ENCODE data around the gene SELENOP.
"Not testable (repeated sequence)": the region's sequence is repeated elsewhere in the genome, so short reads cannot be mapped to it uniquely, and the experiment has no call there.

Gene SELENOP

GRCh38 chr5:42811591-42812446 lies at the start of gene SELENOP:
Gene SELENOP (minus strand): TSS chr5:42811892. CDS start chr5:42808353, 3,539 bp downstream.
- no peak for DNase-seq

GRCh38 chr5:42858687-42859086 lies 47.0 kb upstream of the SELENOP start:
- DNase-seq = no peak

GRCh38 chr5:42858031-42858643 lies 46.4 kb upstream of the SELENOP start:
- no peak for DNase-seq

GRCh38 chr5:42855811-42856210 lies 44.1 kb upstream of the SELENOP start:
- DNase-seq = no peak

GRCh38 chr5:42855386-42855785 lies 43.7 kb upstream of the SELENOP start:
- no peak for DNase-seq

- DNase-seq = no peak
Observed at GRCh38 chr5:42854795-42855194, 43.1 kb upstream of the SELENOP start.

- no peak for DNase-seq
Observed at GRCh38 chr5:42852826-42853225, 41.1 kb upstream of the SELENOP start.

- no peak for DNase-seq
Observed at GRCh38 chr5:42851481-42851880, 39.8 kb upstream of the SELENOP start.

GRCh38 chr5:42848545-42848944 lies 36.9 kb upstream of the SELENOP start:
- DNase-seq = no peak

- not testable (repeated sequence) for DNase-seq
Observed at GRCh38 chr5:42844408-42844807, 32.7 kb upstream of the SELENOP start.

GRCh38 chr5:42843675-42844292 lies 32.1 kb upstream of the SELENOP start:
- no peak for DNase-seq

GRCh38 chr5:42842921-42843641 lies 31.4 kb upstream of the SELENOP start:
- DNase-seq = no peak

GRCh38 chr5:42840842-42841567 lies 29.3 kb upstream of the SELENOP start:
- no peak for DNase-seq

GRCh38 chr5:42840269-42840668 lies 28.6 kb upstream of the SELENOP start:
- no peak for DNase-seq

- no peak for DNase-seq
Observed at GRCh38 chr5:42839196-42839595, 27.5 kb upstream of the SELENOP start.

GRCh38 chr5:42837601-42838000 lies 25.9 kb upstream of the SELENOP start:
- DNase-seq = no peak

- no peak for DNase-seq
Observed at GRCh38 chr5:42836070-42836769, 24.5 kb upstream of the SELENOP start.

- no peak for DNase-seq
Observed at GRCh38 chr5:42832060-42832459, 20.4 kb upstream of the SELENOP start.

GRCh38 chr5:42830924-42831323 lies 19.2 kb upstream of the SELENOP start:
- DNase-seq = no peak

GRCh38 chr5:42828671-42829070 lies 17.0 kb upstream of the SELENOP start:
- no peak for DNase-seq

- no peak for DNase-seq
Observed at GRCh38 chr5:42826757-42827515, 15.2 kb upstream of the SELENOP start.

Data from CD4-positive, alpha-beta T cell treated with Interleukin-4 for 4 hours (primary cell).